HG03064 (cell line): ENCODE results near the gene TMEM145.
"Not testable (repeated sequence)": the region's sequence is repeated elsewhere in the genome, so short reads cannot be mapped to it uniquely, and the experiment has no call there.

Experiments used
- ATAC-seq: cut with Tn5 transposase; IDR thresholded peaks from one replicate; pipeline ENCODE4 v1.9.1; 2021; ENCODE audit warnings: low read depth; ENCODE audit not compliant: unreplicated experiment

Gene TMEM145

DNA sequence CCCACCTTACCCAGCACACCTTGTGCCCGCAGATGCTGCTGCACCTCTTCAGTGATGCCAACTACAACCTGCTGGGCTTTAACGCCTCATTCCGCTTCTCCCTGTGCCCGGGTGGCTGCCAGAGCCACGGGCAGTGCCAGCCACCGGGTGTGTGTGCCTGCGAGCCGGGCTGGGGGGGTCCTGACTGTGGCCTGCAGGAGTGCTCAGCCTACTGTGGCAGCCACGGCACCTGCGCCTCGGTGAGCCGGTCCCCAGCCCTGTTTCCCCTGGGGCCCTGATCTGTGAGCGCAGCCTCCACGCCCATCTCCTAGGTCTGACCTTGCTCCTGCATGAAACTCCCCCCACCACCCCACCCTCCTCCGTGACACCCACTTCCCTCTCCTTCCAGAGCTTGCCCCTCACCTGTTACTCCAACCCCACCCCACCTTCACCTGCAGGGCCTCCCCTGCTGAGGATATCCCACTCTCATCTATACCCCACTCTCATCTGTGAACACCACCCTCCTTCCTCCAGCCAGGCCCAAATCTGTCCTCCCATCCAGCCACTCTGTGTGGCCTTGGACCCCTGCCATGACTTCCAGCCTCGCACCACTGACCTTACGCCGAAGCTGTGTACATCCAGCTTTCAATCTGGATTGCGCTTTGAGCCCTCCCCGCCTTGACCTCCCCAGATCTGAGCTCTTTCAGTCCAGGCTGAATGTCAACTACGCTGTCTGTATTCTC, 21.0 kb downstream of the TMEM145 start:
- ATAC-seq, result no peak

GRCh38 chr19:42334697-42335373, 21.7 kb downstream of the TMEM145 start:
- ATAC-seq, result no peak

DNA sequence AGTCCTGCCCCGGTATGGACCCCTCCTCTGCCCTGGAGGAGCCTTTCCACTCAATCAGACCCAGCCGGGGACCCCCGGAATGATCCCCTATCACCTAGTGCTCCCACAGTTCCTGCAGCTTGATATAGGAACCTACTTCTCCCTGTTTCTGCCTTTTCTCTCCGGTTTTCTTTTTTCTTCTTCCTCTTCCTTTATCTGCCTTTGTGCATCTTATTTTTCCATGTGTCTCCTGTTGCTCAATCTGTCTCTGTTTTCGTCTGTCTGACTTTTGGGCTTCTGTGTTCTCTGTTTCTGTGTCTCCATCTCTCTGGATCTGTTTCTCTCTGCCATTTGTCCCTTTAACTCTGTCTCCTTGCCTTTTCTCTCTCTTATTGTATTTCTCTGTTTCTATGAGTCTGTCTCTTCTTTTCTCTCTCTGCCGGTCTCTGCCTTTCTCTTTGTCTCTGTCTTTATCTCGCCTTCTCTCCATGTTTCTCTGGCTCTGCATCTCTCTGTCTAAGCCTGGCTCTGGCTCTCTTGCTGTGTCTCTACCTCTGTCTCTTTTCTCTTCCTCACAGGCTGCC, 22.3 kb downstream of the TMEM145 start:
- no peak for ATAC-seq

- no peak for ATAC-seq
These were observed 22.9 kb downstream of the TMEM145 start for GRCh38 chr19:42335971-42336370.

- ATAC-seq, result not testable (repeated sequence)
These were observed 26.2 kb downstream of the TMEM145 start for GRCh38 chr19:42339126-42339860.

DNA sequence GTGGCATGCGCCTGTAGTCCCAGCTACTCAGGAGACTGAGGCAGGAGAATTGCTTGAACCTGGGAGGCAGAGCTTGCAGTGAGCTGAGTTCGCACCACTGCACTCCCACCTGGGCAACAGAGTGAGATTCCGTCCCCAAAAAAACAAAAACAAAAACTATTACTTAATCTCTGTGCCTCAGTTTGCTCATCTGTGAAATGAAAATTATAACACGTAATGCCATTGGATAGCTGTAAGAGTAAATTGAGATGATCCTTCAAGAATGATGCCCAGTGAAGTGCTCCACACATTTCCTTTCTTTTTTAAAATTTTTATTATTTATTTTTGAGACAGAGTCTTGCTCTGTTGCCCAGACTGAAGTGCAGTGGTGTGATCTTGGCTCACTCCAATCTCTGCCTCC, 26.8 kb downstream of the TMEM145 start:
- ATAC-seq, result not testable (repeated sequence)

DNA sequence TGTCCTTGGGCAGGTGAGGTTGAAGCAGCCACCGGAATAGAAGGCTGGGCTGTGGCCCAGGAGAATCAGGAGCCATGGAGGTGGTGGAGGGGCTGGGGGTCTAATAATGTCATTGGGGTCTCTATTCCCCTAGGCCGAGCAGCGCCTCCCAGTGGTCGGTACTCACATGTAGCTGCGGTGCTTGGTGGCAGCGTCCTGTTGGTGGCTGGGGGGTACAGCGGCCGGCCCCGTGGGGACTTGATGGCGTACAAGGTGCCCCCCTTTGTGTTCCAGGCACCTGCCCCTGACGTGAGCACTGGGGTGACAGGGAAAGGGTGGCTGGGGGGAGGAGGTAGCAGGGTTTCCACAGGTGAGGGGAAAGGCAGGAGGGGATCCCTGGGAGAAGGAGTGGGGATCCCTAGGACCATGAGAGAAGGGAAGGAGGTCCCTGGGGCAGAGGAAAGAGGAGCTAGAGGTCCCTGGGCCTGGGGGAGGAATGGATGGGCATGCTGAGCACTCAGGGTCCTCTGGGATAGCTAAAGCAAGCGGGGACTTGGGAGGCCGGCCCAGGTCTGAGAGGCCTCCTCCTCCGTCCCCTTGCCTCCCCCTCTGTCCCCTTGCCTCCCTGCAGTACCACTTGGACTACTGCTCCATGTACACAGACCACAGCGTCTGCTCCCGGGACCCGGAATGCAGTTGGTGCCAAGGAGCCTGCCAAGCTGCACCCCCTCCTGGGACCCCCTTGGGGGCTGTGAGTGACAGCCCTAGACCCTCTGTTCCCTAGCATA, 30.4 kb downstream of the TMEM145 start:
- no peak for ATAC-seq

DNA sequence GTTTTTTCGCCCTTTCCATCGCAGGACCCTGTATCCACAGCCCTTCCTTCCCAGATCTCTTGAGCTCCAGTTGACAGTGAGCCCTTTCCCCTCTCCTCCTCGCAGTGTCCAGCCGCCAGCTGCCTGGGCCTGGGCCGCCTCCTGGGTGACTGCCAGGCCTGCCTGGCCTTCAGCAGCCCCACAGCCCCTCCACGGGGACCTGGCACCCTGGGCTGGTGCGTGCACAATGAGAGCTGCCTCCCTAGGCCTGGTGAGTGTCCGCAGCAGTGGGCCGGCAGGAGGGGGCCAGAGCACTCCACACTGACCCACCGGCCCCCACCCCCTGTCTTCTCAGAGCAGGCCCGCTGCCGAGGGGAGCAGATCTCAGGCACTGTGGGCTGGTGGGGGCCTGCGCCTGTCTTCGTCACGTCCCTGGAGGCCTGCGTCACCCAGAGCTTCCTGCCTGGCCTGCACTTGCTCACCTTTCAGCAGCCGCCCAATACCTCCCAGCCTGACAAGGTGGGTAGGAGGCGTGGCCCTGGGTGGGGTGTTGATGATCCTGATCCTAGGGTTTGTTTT, 31.3 kb downstream of the TMEM145 start:
- ATAC-seq, result no peak

- ATAC-seq, result no peak
These were observed 32.2 kb downstream of the TMEM145 start for GRCh38 chr19:42345191-42345812.

DNA sequence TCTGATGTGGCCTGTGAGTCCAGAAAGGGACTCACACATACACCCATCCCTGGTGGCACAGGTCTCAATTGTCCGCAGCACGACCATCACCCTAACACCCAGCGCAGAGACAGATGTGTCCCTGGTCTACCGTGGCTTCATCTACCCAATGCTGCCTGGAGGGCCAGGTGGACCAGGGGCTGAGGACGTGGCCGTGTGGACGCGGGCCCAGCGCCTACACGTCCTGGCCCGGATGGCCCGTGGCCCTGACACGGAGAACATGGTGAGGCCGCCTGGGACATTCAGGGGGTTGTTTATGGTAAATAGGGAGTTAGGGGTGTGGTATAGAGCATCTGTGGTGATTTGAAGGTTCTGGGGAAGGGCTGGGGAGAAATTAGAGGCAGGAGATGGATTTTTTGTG, 35.1 kb downstream of the TMEM145 start:
- ATAC-seq, result no peak

GRCh38 chr19:42349378-42350107, 36.4 kb downstream of the TMEM145 start:
- no peak for ATAC-seq

DNA sequence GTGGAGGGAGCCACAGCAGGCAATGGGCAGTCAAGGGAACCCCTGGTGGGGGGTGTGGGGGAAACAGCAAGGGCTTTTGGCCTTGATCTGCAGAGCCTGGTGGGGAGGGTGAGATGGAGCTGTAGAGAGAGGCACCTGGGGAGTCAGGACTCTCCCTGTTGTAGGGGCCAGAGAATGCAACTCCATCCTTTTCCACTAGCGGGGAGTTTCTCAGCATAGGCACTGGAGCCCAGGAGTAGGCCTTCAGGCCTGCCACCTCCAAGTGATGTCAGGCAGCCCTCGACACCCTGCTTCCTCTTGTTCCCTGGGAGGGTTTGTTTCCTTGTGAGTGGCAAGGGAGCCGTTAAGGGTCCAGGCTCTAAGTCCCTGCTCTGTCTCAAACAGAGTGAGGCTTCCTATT, 37.3 kb downstream of the TMEM145 start:
- ATAC-seq, result no peak

DNA sequence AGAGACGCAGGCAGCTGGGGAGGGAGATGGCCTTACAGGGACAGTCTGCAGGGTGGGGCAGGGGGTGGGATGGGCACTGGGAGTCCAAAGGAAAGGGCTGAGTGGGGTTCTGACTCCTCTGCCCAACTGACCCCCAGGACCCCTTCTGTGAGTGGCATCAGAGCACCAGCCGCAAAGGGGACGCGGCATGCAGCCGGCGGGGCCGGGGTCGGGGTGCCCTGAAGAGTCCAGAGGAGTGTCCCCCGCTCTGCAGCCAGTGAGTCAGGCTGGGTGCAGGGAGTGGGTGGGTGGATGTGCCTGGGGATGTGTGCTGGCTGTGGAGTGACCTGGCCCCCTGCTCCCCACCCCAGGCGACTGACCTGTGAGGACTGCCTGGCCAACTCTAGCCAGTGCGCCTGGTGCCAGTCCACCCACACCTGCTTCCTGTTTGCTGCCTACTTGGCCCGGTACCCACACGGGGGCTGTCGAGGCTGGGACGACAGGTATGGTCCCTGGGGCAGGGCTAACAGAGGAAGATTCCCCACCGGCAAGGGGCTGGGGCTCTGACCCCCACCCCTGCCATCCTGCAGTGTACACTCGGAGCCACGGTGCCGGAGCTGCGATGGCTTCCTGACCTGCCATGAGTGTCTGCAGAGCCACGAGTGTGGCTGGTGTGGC, 38.1 kb downstream of the TMEM145 start:
- ATAC-seq, result no peak

DNA sequence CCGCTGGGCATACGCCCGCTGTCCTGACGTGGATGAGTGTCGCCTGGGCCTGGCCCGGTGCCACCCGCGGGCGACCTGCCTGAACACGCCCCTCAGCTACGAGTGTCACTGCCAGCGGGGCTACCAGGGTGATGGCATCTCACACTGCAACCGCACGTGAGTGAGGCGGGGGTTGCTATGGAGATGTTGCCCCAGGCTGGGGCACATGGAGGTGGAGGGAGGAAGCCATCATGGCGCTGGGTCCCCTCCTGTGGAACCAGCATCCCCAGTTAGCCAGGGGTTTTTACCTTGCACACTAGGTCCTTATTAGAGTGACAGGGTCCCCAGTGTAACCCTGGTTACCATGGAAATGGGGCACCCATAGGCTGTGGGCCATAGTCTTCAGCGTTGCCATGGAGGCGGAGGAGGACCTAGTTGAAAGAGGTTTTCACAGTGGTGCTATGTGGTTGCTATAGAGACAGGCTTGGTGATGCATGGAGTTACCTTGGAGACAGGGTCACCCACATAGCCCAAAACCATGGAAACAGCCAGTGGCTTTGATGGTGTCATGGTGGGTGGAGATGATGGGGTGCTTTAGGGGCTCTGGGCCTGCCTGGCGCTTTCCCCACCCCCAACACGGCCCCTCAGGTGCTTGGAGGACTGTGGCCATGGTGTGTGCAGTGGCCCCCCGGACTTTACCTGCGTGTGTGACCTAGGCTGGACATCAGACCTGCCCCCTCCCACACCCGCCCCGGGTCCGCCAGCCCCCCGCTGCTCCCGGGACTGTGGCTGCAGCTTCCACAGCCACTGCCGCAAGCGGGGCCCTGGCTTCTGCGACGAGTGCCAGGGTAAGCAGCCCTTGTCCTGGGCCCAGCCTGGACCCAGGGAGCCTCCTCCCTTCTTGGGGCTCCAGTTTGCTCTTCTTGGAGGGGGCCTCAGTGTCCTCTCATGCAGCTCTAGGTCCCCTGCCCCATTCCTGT, 39.5 kb downstream of the TMEM145 start:
- ATAC-seq, result no peak

- no peak for ATAC-seq
These were observed 40.4 kb downstream of the TMEM145 start for GRCh38 chr19:42353341-42354015.

GRCh38 chr19:42355896-42356295, 42.8 kb downstream of the TMEM145 start:
- no peak for ATAC-seq

DNA sequence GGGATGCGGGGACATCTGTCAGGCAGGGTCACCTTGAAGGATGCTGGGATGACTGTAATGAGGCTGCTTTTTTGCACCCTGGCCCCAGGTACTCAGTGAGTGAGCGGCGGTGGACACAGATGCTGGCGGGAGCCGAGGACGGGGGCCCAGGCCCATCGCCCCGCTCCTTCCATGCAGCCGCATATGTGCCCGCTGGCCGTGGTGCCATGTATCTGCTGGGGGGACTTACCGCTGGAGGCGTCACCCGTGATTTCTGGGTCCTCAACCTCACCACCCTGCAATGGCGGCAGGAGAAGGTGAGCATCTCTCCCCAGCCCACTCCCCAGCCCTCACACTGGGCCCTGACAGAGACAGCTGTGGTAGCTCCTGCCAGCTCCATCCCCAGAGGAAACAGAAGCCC, 43.6 kb downstream of the TMEM145 start:
- no peak for ATAC-seq
